B cell (primary cell): Measurements from ENCODE around the gene CCL28.

Source experiments
- EZH2 ChIP-seq: IDR thresholded peaks from 2 replicates; pipeline ENCODE4 v1.6.1; 2012; ENCODE audit warnings: borderline replicate concordance, low read depth, mild to moderate bottlenecking, moderate library complexity, low read length; ENCODE audit not compliant: insufficient read depth, poor library complexity, severe bottlenecking
- TF ChIP-seq, protein P1 (sequence below): fragments of 200-600 bp; IDR thresholded peaks from one replicate; pipeline ENCODE4 v1.8.0; 2022; ENCODE audit warnings: antibody characterized with exemption, mild to moderate bottlenecking

DNA sequence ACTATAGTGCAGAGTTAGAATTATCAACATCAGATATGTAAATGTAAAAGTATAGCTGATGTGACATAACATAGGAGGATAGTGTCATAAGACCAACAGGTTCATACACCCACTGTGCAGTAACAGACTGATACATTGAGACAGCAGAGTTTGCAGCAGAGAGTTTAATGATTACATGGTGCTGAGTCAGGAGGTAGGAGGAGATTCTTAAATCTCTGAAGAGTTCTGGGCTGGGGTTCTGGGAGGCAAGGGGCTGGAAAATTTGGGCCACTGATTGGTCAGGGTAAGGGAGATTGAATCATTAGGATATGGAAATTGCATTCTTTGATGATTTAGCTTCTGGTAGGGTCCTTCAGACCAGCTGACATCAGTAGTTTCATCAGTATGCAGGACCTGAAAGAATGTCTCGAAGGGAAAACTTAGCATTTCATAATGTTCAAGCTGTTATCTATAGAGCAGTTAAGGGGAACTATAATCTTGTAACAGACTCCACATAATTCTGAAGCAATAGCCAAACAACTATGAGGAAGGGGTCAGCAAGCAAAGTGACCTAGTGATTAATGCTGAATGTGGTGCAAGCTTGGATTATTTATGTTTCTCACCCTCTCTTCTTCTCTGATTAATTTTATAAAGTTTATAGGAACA, 35.6 kb downstream of the CCL28 start:
- TF ChIP-seq, protein P1, sequence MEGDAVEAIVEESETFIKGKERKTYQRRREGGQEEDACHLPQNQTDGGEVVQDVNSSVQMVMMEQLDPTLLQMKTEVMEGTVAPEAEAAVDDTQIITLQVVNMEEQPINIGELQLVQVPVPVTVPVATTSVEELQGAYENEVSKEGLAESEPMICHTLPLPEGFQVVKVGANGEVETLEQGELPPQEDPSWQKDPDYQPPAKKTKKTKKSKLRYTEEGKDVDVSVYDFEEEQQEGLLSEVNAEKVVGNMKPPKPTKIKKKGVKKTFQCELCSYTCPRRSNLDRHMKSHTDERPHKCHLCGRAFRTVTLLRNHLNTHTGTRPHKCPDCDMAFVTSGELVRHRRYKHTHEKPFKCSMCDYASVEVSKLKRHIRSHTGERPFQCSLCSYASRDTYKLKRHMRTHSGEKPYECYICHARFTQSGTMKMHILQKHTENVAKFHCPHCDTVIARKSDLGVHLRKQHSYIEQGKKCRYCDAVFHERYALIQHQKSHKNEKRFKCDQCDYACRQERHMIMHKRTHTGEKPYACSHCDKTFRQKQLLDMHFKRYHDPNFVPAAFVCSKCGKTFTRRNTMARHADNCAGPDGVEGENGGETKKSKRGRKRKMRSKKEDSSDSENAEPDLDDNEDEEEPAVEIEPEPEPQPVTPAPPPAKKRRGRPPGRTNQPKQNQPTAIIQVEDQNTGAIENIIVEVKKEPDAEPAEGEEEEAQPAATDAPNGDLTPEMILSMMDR, result no peak
- TF ChIP-seq EZH2, result no peak
